OCI-LY1 (cell line): Measurements from ENCODE around the gene TRPM1.

Experiments
- H2AFZ ChIP-seq: fragments of 200-600 bp; sonication (generic), shearing (Covaris generic); 2 replicates; pipeline ENCODE4 v1.6.0; 2014; ENCODE audit warnings: antibody characterized with exemption, mild to moderate bottlenecking, low read length
- H3F3A ChIP-seq: fragments of 200-600 bp; sonication (generic), shearing (Covaris generic); 2 replicates; pipeline ENCODE4 v1.6.0; 2014; ENCODE audit warnings: mild to moderate bottlenecking, antibody characterized with exemption, low read length, moderate library complexity; ENCODE audit not compliant: insufficient read depth
- H3K27ac ChIP-seq: fragments of 200-600 bp; sonication (generic); 2 replicates; pipeline ENCODE4 v1.5.1; 2014; ENCODE audit warnings: low read length, mixed run types, mild to moderate bottlenecking, low read depth; ENCODE audit not compliant: poor library complexity, severe bottlenecking
- H3K27me3 ChIP-seq: fragments of 200-600 bp; sonication (generic); 2 replicates; pipeline ENCODE4 v1.6.0; 2014; ENCODE audit warnings: antibody characterized with exemption, mild to moderate bottlenecking, low read length, moderate library complexity; ENCODE audit not compliant: insufficient read depth
- H3K36me3 ChIP-seq: fragments of 200-600 bp; sonication (generic); 2 replicates; pipeline ENCODE4 v1.6.1; 2014; ENCODE audit warnings: mild to moderate bottlenecking, antibody characterized with exemption, low read length, moderate library complexity, mixed read lengths; ENCODE audit not compliant: insufficient read depth
- H3K4me1 ChIP-seq: fragments of 200-600 bp; sonication (generic); 2 replicates; pipeline ENCODE4 v1.5.1; 2014; ENCODE audit warnings: mild to moderate bottlenecking, low read length, moderate library complexity; ENCODE audit not compliant: insufficient read depth, severe bottlenecking
- H3K4me2 ChIP-seq: fragments of 200-600 bp; sonication (generic), shearing (Covaris generic); 2 replicates; pipeline ENCODE4 v1.6.1; 2014; ENCODE audit warnings: low read length
- H3K4me3 ChIP-seq: fragments of 200-600 bp; sonication (generic); 2 replicates; pipeline ENCODE4 v1.5.1; 2014; ENCODE audit warnings: low read length, low read depth, mild to moderate bottlenecking, mixed read lengths; ENCODE audit not compliant: poor library complexity, severe bottlenecking
- H3K79me2 ChIP-seq: fragments of 200-600 bp; shearing (Covaris generic); 2 replicates; pipeline ENCODE4 v1.6.1; 2016; ENCODE audit warnings: mixed run types, low read length, mixed read lengths; ENCODE audit not compliant: insufficient read depth
- H3K9ac ChIP-seq: fragments of 200-600 bp; sonication (generic), shearing (Covaris generic); 2 replicates; pipeline ENCODE4 v1.6.1; 2014; ENCODE audit warnings: mild to moderate bottlenecking, low read length, mixed read lengths
- H3K9me2 ChIP-seq: fragments of 200-600 bp; sonication (generic), shearing (Covaris generic); 2 replicates; pipeline ENCODE4 v1.6.1; 2014; ENCODE audit warnings: low read depth, mild to moderate bottlenecking, low read length, mixed read lengths
- H3K9me3 ChIP-seq: fragments of 200-600 bp; shearing (Covaris generic); 2 replicates; pipeline ENCODE4 v1.6.1; 2014; ENCODE audit warnings: low read length, mixed read lengths
- H4K20me1 ChIP-seq: fragments of 200-600 bp; sonication (generic), shearing (Covaris generic); 2 replicates; pipeline ENCODE4 v1.6.0; 2016; ENCODE audit warnings: mild to moderate bottlenecking, low read length; ENCODE audit not compliant: insufficient read depth
- CTCF ChIP-seq: fragments of 200-600 bp; sonication (generic), shearing (Covaris generic); IDR thresholded peaks from 2 replicates; pipeline ENCODE4 v1.5.1; 2017; ENCODE audit warnings: mild to moderate bottlenecking, antibody characterized with exemption, low read length, moderate library complexity, mixed read lengths
- EZH2 ChIP-seq: fragments of 200-600 bp; sonication (generic), shearing (Covaris generic); IDR thresholded peaks from 2 replicates; pipeline ENCODE4 v1.8.0; 2017; ENCODE audit warnings: borderline replicate concordance, mixed run types, mild to moderate bottlenecking, antibody characterized with exemption, low read length, moderate library complexity, mixed read lengths

TRPM1 gene

GRCh38 chr15:30973379-30973778, 128.1 kb downstream of the TRPM1 start:
- no peak overlapping the region for H3K4me2 ChIP-seq
- no peak overlapping the region for H2AFZ ChIP-seq
- no peak overlapping the region for H3K27ac ChIP-seq
- H3K36me3 ChIP-seq, result peaks cover 67% of the 10 kb centered on the region
- H4K20me1 ChIP-seq, result no peaks in the 10 kb centered on the region
- no peak for TF ChIP-seq EZH2
- peaks cover 10% of the 10 kb centered on the region for H3K4me1 ChIP-seq
- no peak overlapping the region for H3K4me3 ChIP-seq
- no peak overlapping the region for H3K9ac ChIP-seq
- no peaks in the 10 kb centered on the region for H3K9me3 ChIP-seq
- no peaks in the 10 kb centered on the region for H3K27me3 ChIP-seq
- H3F3A ChIP-seq, result no peaks in the 10 kb centered on the region
- no peaks in the 10 kb centered on the region for H3K79me2 ChIP-seq
- H3K9me2 ChIP-seq, result no peaks in the 10 kb centered on the region

DNA sequence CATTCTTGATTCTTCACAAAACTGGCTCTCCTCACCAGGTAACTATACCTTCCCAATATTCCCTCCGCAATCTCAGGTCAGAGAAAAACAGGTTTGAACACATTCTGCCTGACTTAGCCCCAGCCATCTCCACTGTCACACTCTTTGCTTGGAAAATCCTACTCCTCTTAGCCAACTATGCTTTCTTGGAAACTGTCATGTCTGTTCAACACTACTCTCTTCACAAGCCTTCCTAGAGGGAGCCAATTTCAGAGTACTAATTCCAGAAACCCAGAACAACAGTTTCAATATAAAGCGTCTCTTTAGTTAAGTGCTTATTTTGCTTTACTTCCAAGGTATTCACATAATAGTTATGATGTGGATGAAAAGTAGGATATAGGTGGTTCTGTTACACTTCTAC, 131.8 kb downstream of the TRPM1 start:
- Histone ChIP-seq H3K36me3 (peaks cover 68% of the 10 kb centered on the region), H3K9me3 (no peaks in the 10 kb centered on the region), H3K79me2 (no peaks in the 10 kb centered on the region), H3K9ac (no peak overlapping the region), H3K4me3 (no peak overlapping the region), H3K9me2 (no peaks in the 10 kb centered on the region), H3K27me3 (no peaks in the 10 kb centered on the region), H4K20me1 (no peaks in the 10 kb centered on the region), H3K27ac (no peak overlapping the region), H3K4me1 (peaks cover 15% of the 10 kb centered on the region), H3K4me2 (no peak overlapping the region), H2AFZ (no peak overlapping the region), H3F3A (no peaks in the 10 kb centered on the region)
- TF ChIP-seq EZH2 (no peak), CTCF (no peak)

- Histone ChIP-seq H4K20me1 (no peaks in the 10 kb centered on the region), H3K9me3 (no peaks in the 10 kb centered on the region), H3K27ac (peak overlapping the region; percentile 15), H3K9me2 (no peaks in the 10 kb centered on the region), H3K4me3 (no peak overlapping the region), H3K27me3 (no peaks in the 10 kb centered on the region), H3K79me2 (no peaks in the 10 kb centered on the region), H3K4me1 (peaks cover 24% of the 10 kb centered on the region), H3K9ac (no peak overlapping the region), H3K36me3 (peaks cover 43% of the 10 kb centered on the region), H3F3A (no peaks in the 10 kb centered on the region), H2AFZ (no peak overlapping the region), H3K4me2 (no peak overlapping the region)
- no peak for TF ChIP-seq EZH2
- TF ChIP-seq CTCF, result no peak
Observed at GRCh38 chr15:30963681-30964080, 137.8 kb downstream of the TRPM1 start.

DNA sequence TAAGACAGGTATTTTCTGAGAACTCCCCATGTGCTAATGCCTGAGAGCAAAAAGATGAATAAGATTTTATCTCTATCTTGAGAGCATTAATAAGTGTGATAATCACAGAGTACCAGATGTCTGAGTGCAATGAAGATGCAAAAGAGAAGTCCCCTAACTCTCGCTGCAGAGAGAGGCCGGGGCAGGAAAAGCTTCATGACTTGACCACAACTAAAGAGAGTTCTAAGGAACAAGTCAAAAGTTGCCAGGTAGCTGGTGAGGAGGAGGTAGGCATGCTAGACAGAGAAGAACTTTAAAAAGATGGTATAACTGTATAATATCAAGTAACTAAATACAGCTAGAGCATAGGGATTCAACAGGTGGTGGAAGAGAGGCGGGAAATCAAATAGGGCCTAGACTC, 138.9 kb downstream of the TRPM1 start:
- H3K9me3 ChIP-seq, result no peaks in the 10 kb centered on the region
- no peak overlapping the region for H3K4me2 ChIP-seq
- peaks cover 16% of the 10 kb centered on the region for H3K4me1 ChIP-seq
- H2AFZ ChIP-seq, result no peak overlapping the region
- TF ChIP-seq EZH2 (no peak), CTCF (no peak)
- H3K9ac ChIP-seq, result no peak overlapping the region
- no peaks in the 10 kb centered on the region for H3K79me2 ChIP-seq
- H3F3A ChIP-seq, result no peaks in the 10 kb centered on the region
- H3K9me2 ChIP-seq, result no peaks in the 10 kb centered on the region
- H3K4me3 ChIP-seq, result no peak overlapping the region
- no peaks in the 10 kb centered on the region for H4K20me1 ChIP-seq
- peaks cover 50% of the 10 kb centered on the region for H3K36me3 ChIP-seq
- no peak overlapping the region for H3K27ac ChIP-seq
- H3K27me3 ChIP-seq, result no peaks in the 10 kb centered on the region
